Measurements from ENCODE around the gene KCNG2. TPM values are rescaled to one million over a fixed set of nuclear protein-coding genes. Genes with fewer than 3 reads are reported as not detected.

Gene KCNG2
- polyA plus RNA-seq, 1 of the 3 experiments (the other 2 are of a cell fraction) = not detected

DNA sequence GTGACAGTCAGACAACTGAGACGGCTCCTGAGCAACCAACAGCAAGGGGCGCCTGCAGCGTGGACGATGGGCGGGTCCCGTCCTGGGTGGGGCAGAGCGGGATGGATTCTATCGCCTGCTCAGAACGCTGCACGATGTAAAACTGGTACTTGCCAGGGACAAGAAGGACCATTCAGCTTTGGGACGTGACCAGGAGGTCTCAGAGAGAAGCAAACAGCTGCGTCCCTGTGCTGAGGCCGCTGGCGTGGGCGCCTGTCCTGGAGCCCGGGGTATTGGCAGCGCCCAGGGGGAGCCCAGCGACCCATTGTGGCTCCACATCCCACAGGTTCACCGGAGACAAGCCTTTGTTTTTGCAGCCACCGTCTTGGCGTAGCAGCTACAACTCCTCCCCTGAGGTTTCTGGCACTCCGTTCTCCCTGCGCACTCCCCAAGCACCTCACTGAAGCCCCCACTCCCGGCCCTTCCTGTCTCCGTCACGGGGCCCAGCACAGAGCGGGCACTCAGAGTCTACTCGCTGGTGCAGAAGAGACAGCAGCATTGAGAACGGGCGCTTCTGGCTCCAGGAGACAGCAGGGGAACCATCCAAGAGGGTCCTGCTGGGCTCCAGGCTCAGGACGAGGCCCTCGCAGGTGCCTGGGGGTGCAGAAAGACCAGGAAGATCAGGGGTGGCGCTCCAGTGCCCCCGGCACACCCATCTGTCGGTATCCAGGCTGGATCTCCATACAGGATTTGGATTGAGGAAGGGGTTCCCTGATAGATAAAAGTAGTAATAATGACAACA lies 22.1 kb upstream of the KCNG2 start:
- POLR2A ChIA-PET = no interaction called here
- 9% methylated on average over 25 of the region's 35 CpGs for WGBS (ENCODE audit: low lambda C conversion rate)
- Histone ChIP-seq H3K36me3 (replicated peaks in 1 of 2; ENCODE audit: control insufficient read depth in 1 of 2, insufficient read depth in 2 of 2, low read length in 1 of 2) (no peaks in the 10 kb centered on the region), H3K27ac (ENCODE audit: low read depth in 2 of 2, low read length in 1 of 2) (no peak overlapping the region), H3K4me2 (no peak overlapping the region), H3K9ac (no peak overlapping the region), H3K27me3 (ENCODE audit: insufficient read depth) (peaks cover 89% of the 10 kb centered on the region), H2AFZ (ENCODE audit: low read depth) (no peak overlapping the region), H4K20me1 (ENCODE audit: insufficient read depth) (no peaks in the 10 kb centered on the region), H3K9me3 (no peaks in the 10 kb centered on the region), H3K79me2 (ENCODE audit: insufficient read depth) (no peaks in the 10 kb centered on the region), H3K9me2 (no peaks in the 10 kb centered on the region), H3K4me3 (ENCODE audit: low read depth in 2 of 2, low read length in 1 of 2) (no peak overlapping the region), H3K4me1 (ENCODE audit: control insufficient read depth in 1 of 2, insufficient read depth in 2 of 2, low read depth in 1 of 2, low read length in 1 of 2) (no peaks in the 10 kb centered on the region; a peak in 1 of 4 replicates), H3F3A (replicated peaks; ENCODE audit: insufficient read depth) (no peaks in the 10 kb centered on the region)
- DNase-seq = no peak
- TF ChIP-seq, protein P1, sequence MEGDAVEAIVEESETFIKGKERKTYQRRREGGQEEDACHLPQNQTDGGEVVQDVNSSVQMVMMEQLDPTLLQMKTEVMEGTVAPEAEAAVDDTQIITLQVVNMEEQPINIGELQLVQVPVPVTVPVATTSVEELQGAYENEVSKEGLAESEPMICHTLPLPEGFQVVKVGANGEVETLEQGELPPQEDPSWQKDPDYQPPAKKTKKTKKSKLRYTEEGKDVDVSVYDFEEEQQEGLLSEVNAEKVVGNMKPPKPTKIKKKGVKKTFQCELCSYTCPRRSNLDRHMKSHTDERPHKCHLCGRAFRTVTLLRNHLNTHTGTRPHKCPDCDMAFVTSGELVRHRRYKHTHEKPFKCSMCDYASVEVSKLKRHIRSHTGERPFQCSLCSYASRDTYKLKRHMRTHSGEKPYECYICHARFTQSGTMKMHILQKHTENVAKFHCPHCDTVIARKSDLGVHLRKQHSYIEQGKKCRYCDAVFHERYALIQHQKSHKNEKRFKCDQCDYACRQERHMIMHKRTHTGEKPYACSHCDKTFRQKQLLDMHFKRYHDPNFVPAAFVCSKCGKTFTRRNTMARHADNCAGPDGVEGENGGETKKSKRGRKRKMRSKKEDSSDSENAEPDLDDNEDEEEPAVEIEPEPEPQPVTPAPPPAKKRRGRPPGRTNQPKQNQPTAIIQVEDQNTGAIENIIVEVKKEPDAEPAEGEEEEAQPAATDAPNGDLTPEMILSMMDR (IDR thresholded peaks at IDR 0.05) = no peak
- no peak for TF ChIP-seq MEF2A (IDR thresholded peaks at IDR 0.05; ENCODE audit: borderline replicate concordance, low read depth)
- no peak for TF ChIP-seq ELF1 (IDR thresholded peaks at IDR 0.05)
- TF ChIP-seq TEAD4 (IDR thresholded peaks at IDR 0.05; ENCODE audit: borderline replicate concordance, insufficient read depth) = no peak
- TF ChIP-seq PBX3 (IDR thresholded peaks at IDR 0.05) = no peak
- CTCF ChIA-PET = no interaction called here

GRCh38 chr18:79776674-79777073 lies 21.1 kb upstream of the KCNG2 start:
- H3K36me3 ChIP-seq (replicated peaks in 1 of 2; ENCODE audit: control insufficient read depth in 1 of 2, insufficient read depth in 2 of 2, low read length in 1 of 2) = no peaks in the 10 kb centered on the region
- H3K79me2 ChIP-seq (ENCODE audit: insufficient read depth) = no peaks in the 10 kb centered on the region
- H3K27ac ChIP-seq (ENCODE audit: low read depth in 2 of 2, low read length in 1 of 2) = no peak overlapping the region
- POLR2A ChIA-PET = no interaction called here
- no peaks in the 10 kb centered on the region for H3F3A ChIP-seq (replicated peaks; ENCODE audit: insufficient read depth)
- H3K27me3 ChIP-seq (ENCODE audit: insufficient read depth) = peaks cover 96% of the 10 kb centered on the region
- no peaks in the 10 kb centered on the region; a peak in 1 of 4 replicates for H3K4me1 ChIP-seq (ENCODE audit: control insufficient read depth in 1 of 2, insufficient read depth in 2 of 2, low read depth in 1 of 2, low read length in 1 of 2)
- no peaks in the 10 kb centered on the region for H4K20me1 ChIP-seq (ENCODE audit: insufficient read depth)
- no peak for TF ChIP-seq NFIC (IDR thresholded peaks at IDR 0.05; ENCODE audit: borderline replicate concordance)
- TF ChIP-seq SMC3 (IDR thresholded peaks at IDR 0.05; ENCODE audit: low read depth, low read length) = no peak
- no peak for TF ChIP-seq FOXJ3 (CRISPR knock-in tag; IDR thresholded peaks at IDR 0.05)
- TF ChIP-seq GABPA (IDR thresholded peaks at IDR 0.05; ENCODE audit: low read depth) = no peak
- TF ChIP-seq RAD21 (IDR thresholded peaks at IDR 0.05; ENCODE audit: low read length) = no peak
- no peak for TF ChIP-seq FOXM1 (IDR thresholded peaks at IDR 0.05; ENCODE audit: low read depth)
- no peak for TF ChIP-seq TEAD4 (IDR thresholded peaks at IDR 0.05; ENCODE audit: borderline replicate concordance, insufficient read depth)
- TF ChIP-seq RFX5 (IDR thresholded peaks at IDR 0.05; ENCODE audit: low read length) = no peak
- no peak overlapping the region for H3K4me3 ChIP-seq (ENCODE audit: low read depth in 2 of 2, low read length in 1 of 2)
- CTCF ChIA-PET = no interaction called here
- WGBS (ENCODE audit: low lambda C conversion rate) = 0% methylated on average over 2 of the region's 2 CpGs
- no peak overlapping the region for H2AFZ ChIP-seq (ENCODE audit: low read depth)
- no peak overlapping the region for H3K9ac ChIP-seq
- H3K9me3 ChIP-seq = no peaks in the 10 kb centered on the region
- DNase-seq = no peak
- no peak overlapping the region for H3K4me2 ChIP-seq
- no peaks in the 10 kb centered on the region for H3K9me2 ChIP-seq

Data from SK-N-SH (cell line).